Subcutaneous adipose tissue (tissue), 4 donors: ENCODE data around the gene CDR2. TPM values are rescaled to one million over a fixed set of nuclear protein-coding genes. Genes with fewer than 3 reads are reported as not detected.

Experiments used
- total RNA-seq, 4 donors: library from RNA; depleted of rRNA; stranded (reverse); fragments of >200 nt; gene quantifications; one replicate each; pipeline ENCODE4 v1.1.0, GENCODE V29; 2016
- TF ChIP-seq, protein P1 (sequence below): fragments of 450-650 bp; IDR thresholded peaks from one replicate; pipeline ENCODE4 v1.5.1; 2016; ENCODE audit warnings: low read depth, mild to moderate bottlenecking, control low read depth, antibody characterized with exemption, moderate library complexity

Gene CDR2
- total RNA-seq, 4 donors from 2014 or later, result 15.0 to 28.2 (median 16.0) TPM

DNA sequence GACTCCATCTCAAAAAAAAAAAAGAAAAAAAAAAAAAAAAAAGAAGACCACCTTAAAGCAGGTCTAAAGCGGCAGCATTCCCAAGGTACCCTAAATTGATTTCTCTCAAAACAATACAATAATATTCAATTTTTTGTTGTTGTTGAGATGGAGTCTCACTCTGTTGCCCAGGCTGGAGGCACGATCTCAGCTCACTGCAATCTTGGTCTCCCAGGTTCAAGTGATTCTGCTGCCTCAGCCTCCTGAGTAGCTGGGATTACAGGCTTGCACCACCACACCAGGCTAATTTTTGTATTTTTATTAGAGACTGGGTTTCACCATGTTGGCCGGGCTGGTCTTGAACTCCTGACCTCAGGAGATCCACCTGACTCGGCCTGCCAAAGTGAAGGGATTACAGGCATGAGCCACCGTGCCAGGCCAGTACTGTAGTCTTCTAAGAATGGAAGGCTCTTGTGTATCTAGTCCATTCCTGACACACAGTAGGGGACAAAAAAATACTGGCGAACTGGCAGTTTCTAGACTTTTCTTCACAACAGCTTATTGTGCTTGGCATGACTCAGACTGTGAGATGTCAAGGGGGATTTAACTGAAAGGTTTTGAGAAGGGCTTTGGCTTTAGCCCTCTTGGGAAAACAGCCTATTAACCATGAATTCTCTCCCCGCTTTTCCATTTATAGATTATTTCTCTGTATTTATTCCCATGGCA lies 17.3 kb downstream of the CDR2 start:
- TF ChIP-seq, protein P1, sequence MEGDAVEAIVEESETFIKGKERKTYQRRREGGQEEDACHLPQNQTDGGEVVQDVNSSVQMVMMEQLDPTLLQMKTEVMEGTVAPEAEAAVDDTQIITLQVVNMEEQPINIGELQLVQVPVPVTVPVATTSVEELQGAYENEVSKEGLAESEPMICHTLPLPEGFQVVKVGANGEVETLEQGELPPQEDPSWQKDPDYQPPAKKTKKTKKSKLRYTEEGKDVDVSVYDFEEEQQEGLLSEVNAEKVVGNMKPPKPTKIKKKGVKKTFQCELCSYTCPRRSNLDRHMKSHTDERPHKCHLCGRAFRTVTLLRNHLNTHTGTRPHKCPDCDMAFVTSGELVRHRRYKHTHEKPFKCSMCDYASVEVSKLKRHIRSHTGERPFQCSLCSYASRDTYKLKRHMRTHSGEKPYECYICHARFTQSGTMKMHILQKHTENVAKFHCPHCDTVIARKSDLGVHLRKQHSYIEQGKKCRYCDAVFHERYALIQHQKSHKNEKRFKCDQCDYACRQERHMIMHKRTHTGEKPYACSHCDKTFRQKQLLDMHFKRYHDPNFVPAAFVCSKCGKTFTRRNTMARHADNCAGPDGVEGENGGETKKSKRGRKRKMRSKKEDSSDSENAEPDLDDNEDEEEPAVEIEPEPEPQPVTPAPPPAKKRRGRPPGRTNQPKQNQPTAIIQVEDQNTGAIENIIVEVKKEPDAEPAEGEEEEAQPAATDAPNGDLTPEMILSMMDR, result no peak

- TF ChIP-seq, protein P1, result no peak
These were observed 18.9 kb downstream of the CDR2 start for GRCh38 chr16:22355487-22355908.

DNA sequence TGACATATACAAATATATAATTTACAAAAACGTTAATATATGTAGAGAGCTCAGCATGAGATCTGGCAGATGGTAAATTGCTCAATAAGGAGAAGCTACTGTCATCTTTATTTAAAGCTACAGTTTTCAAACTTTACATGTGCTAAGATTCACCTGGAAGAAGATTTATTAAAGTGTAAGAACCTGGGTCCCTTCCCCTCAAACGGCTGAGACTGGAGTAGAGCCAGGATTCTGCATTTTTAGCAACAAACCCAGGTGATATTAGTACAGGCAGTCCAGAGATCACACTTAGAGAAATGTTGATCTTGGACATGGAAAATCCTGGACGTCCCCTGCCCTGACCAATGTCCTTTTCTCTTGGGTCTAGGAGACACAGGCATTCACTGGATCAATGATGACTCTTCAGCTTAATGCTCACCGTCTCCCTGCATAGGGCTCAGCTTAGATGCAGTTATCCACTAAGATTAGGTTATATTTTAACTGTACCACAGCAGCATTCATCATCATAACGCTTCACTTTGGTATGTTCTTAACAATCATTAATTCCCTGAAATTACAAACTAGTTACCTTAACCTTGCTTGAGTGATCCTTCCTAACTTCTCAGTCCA lies 20.4 kb downstream of the CDR2 start:
- TF ChIP-seq, protein P1, result no peak

- TF ChIP-seq, protein P1, result no peak
These were observed 21.1 kb downstream of the CDR2 start for GRCh38 chr16:22353191-22353919.

DNA sequence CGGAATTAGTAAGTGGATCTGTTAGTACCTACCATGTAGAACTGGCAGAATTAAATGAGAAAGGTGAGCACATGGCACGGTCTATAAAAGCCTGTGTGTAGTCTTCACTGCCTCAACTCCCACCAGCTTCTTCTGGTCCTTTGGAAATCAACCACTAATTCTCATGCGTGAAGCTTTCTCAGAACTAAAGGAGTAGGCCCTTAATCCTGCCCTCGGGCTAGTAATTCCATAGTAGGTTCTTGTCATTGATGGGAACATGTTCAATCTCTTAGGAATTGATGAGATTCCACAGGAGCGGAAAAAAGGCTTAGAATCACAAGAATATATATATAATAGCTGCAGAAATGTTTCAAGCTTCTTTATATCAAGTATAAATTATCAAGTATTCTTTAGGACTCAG lies 21.7 kb downstream of the CDR2 start:
- TF ChIP-seq, protein P1, result no peak

DNA sequence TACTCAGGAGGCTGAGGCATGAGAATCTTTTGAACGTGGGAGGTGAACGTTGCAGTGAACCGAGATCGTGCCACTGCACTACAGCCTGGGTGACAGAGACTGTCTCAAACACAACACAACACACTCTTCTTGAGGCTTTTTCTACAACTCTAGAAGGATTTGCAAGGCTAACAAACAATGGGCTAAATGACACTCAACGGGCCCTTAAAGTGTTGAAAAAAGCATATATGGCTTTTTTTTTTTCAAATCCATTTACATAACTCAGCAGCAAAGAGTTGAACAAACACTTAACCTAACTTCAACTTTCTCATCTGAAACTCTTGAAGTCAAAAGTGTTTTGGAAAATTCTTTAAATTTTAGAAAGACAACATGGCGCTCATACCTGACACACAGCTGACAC lies 22.3 kb downstream of the CDR2 start:
- TF ChIP-seq, protein P1, result no peak

DNA sequence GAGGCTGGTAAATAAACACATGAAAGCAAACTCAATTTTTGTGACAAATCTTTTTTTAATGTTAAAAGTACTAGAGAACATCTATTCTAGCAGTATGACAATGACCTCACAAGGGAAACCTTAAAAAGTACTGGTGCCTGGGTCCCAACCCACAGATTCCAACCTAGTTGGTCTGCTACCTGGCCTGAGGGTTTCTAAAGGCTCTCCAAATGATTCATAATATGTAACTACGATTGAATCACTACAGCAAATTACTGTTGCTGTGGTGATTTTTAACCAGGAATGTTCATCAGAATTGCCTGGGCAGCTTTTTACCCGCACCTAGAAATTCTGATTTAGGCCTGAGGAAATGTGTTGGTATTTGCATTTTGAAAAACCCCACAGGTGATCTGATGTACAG lies 26.1 kb downstream of the CDR2 start:
- TF ChIP-seq, protein P1, result no peak
